Psoas muscle (tissue), 8 donors: ENCODE measurements around the gene GPR15LG. TPM values are rescaled to one million over a fixed set of nuclear protein-coding genes. Genes with fewer than 3 reads are reported as not detected.

Source experiments
- ATAC-seq, 4 donors: fragments of 200-7000 bp; cut with Tn5 transposase; one replicate each; pipeline ENCODE4 v1.9.1; 2020; ENCODE audit warnings: moderate library complexity in 3 of 4, mild to moderate bottlenecking in 2 of 4
- DNase-seq, 2 donors: peaks; one replicate each; pipeline ENCODE4 v3.0.0-alpha.2; 2020
- H3K27ac ChIP-seq: fragments of 200-600 bp; one replicate; pipeline ENCODE4 v1.8.0; 2022
- H3K27me3 ChIP-seq, 3 donors: fragments of 200-600 bp in 1 of 3; one replicate each; pipeline versions ENCODE4 v1.6.1 to v1.8.0; 2013 to 2022; ENCODE audit warnings: low read length in 2 of 3, mild to moderate bottlenecking in 2 of 3, moderate library complexity in 1 of 3; ENCODE audit not compliant: insufficient read depth in 3 of 3
- H3K36me3 ChIP-seq, 2 donors: fragments of 200-600 bp in 1 of 2; one replicate each; pipeline versions ENCODE4 v1.6.1 to v1.8.0; 2013 to 2022; ENCODE audit warnings: low read depth in 1 of 2, mild to moderate bottlenecking in 1 of 2, moderate library complexity in 1 of 2; ENCODE audit not compliant: insufficient read depth in 1 of 2
- H3K4me1 ChIP-seq: fragments of 200-600 bp; one replicate; pipeline ENCODE4 v1.8.0; 2022
- H3K4me3 ChIP-seq: fragments of 200-600 bp; one replicate; pipeline ENCODE4 v1.8.0; 2022; ENCODE audit warnings: mild to moderate bottlenecking
- H3K9me3 ChIP-seq: fragments of 200-600 bp; one replicate; pipeline ENCODE4 v1.8.0; 2022
- CTCF ChIP-seq: fragments of 200-600 bp; IDR thresholded peaks from one replicate; pipeline ENCODE4 v1.8.0; 2022; ENCODE audit warnings: antibody characterized with exemption
- WGBS, 3 donors: extraction: QIAGEN DNeasy Blood & Tissue Kit; methylation state at CpG; one replicate each; pipeline versions ENCODE4 v1.1.6 to v1.1.7; 2013; 5-methylcytosine and 5-hydroxymethylcytosine counted together
- intact Hi-C, 2 donors: fragments of 100-400 bp; cut with DNase I; formaldehyde crosslinking; loops; one replicate each; pipeline versions ENCODE4 v1.11.0 to v1.14.2; 2022
- polyA plus RNA-seq, 3 donors: library from polyadenylated mRNA; stranded (reverse); fragments of 200-250 nt; gene quantifications; one replicate each; pipeline ENCODE4 v1.2.3, GENCODE V29; 2013
- total RNA-seq, 4 donors: library from RNA; stranded (reverse); fragmentation: NEBNext Ultra II Directional in 2 of 4; extraction: Animal tissue kit (Norgen Biotek cat#: 25700) in 2 of 4; gene quantifications; one replicate each; pipeline versions ENCODE4 v1.2.1 to v1.2.4, GENCODE V29; 2021 to 2023
- donor health status: healthy with polysubstance abuse.
- donor health status: DM: no; HTN: no; CAD: no; lungs with moderate emphysema.
- donor health status: Bipolar disorder and iron deficiency.
- donor health status: healthy.
- donor health status: DM: yes; HTN: yes; CAD: no.
- donor health status: DM: no; HTN: no; CAD: no.
- donor health status: DM: no; HTN: no; CAD: no.
- donor health status: DM: yes; HTN: yes; CAD: no.

GPR15LG gene
- total and polyA plus RNA-seq, 7 donors = 0.09 to 0.15 TPM; not detected in 5

- no peak overlapping the region for H3K27ac ChIP-seq
- H3K27me3 ChIP-seq = peaks cover 0 to 3% (median 0%) of the 10 kb centered on the region in 3 donors
- DNase-seq (no peak), ATAC-seq (no peak)
- intact Hi-C loops = no loop called here
- H3K9me3 ChIP-seq = no peaks in the 10 kb centered on the region
- no peak overlapping the region for H3K4me3 ChIP-seq
- no peak for TF ChIP-seq CTCF
- no peaks in the 10 kb centered on the region for H3K36me3 ChIP-seq
- H3K4me1 ChIP-seq = no peaks in the 10 kb centered on the region
- WGBS, 3 donors = 45 to 49% (median 48%) methylated on average over 6 of the region's 6 CpGs
Measured at GRCh38 chr10:84224411-84225028, 50.9 kb downstream of the GPR15LG start.

- no peaks in the 10 kb centered on the region for H3K9me3 ChIP-seq
- H3K36me3 ChIP-seq = no peaks in the 10 kb centered on the region
- H3K4me3 ChIP-seq = no peak within 1 kb of the TSS
- peaks cover 0 to 3% (median 0%) of the 10 kb centered on the region in 3 donors for H3K27me3 ChIP-seq
- ATAC-seq (no peak), DNase-seq (no peak)
- H3K27ac ChIP-seq = no peak within 1 kb of the TSS
- intact Hi-C loops = no loop called here
- H3K4me1 ChIP-seq = no peaks in the 10 kb centered on the region
- no peak for TF ChIP-seq CTCF
- 23 to 42% (median 31%) methylated on average over 6 of the region's 6 CpGs for WGBS, 3 donors
Measured at GRCh38 chr10:84225427-84226173, 52.0 kb downstream of the GPR15LG start, which contains the start of gene LRIT2. Gene LRIT2 (minus strand): TSS chr10:84225544. CDS start chr10:84225520, 24 bp downstream.

- Histone ChIP-seq H3K4me3 (no peak overlapping the region), H3K4me1 (no peaks in the 10 kb centered on the region), H3K27ac (no peak overlapping the region), H3K27me3 (peaks cover 0 to 3% (median 0%) of the 10 kb centered on the region in 3 donors), H3K9me3 (no peaks in the 10 kb centered on the region), H3K36me3 (no peaks in the 10 kb centered on the region)
- intact Hi-C loops = no loop called here
- 75 to 85% (median 81%) methylated on average over 3 of the region's 3 CpGs for WGBS, 3 donors
- no peak for DNase-seq
- no peak for ATAC-seq
- no peak for TF ChIP-seq CTCF
Measured at GRCh38 chr10:84226616-84227015, 53.0 kb downstream of the GPR15LG start.

- intact Hi-C loops = no loop called here
- DNase-seq = no peak
- Histone ChIP-seq H3K9me3 (no peaks in the 10 kb centered on the region), H3K36me3 (no peaks in the 10 kb centered on the region), H3K4me1 (no peaks in the 10 kb centered on the region), H3K27me3 (peaks cover 0 to 3% (median 0%) of the 10 kb centered on the region in 3 donors), H3K4me3 (no peak overlapping the region), H3K27ac (no peak overlapping the region)
- no peak for TF ChIP-seq CTCF
- WGBS, 3 donors = 67 to 71% (median 71%) methylated on average over 4 of the region's 4 CpGs
- ATAC-seq = no peak
Measured at GRCh38 chr10:84227810-84228209, 54.2 kb downstream of the GPR15LG start.
